HG02884 (cell line): ENCODE measurements around the gene AKR1C2.
"Not testable (repeated sequence)": the region's sequence is repeated elsewhere in the genome, so short reads cannot be mapped to it uniquely, and the experiment has no call there.

Experiments
- ATAC-seq: cut with Tn5 transposase; IDR thresholded peaks from one replicate; pipeline ENCODE4 v1.9.1; 2021; ENCODE audit warnings: mild to moderate bottlenecking, moderate library complexity; ENCODE audit not compliant: unreplicated experiment

Gene AKR1C2

GRCh38 chr10:4962876-4963814 lies 40.5 kb downstream of the AKR1C2 start, which contains the start of gene AKR1C1:
Gene AKR1C1 (plus strand): TSS chr10:4963415. CDS start chr10:4963445, 30 bp downstream.
- not testable (repeated sequence) for ATAC-seq

- not testable (repeated sequence) for ATAC-seq
These were observed 41.3 kb downstream of the AKR1C2 start for GRCh38 chr10:4962308-4962707.

GRCh38 chr10:4961558-4961957 lies 42.1 kb downstream of the AKR1C2 start:
- not testable (repeated sequence) for ATAC-seq

GRCh38 chr10:4956955-4957645 lies 46.6 kb downstream of the AKR1C2 start:
- ATAC-seq = not testable (repeated sequence)

GRCh38 chr10:4956088-4956487 lies 47.6 kb downstream of the AKR1C2 start:
- ATAC-seq = not testable (repeated sequence)

- ATAC-seq = no peak
These were observed 50.3 kb downstream of the AKR1C2 start for GRCh38 chr10:4953405-4953804.

- ATAC-seq = not testable (repeated sequence)
These were observed 52.0 kb downstream of the AKR1C2 start for GRCh38 chr10:4951512-4952162.

GRCh38 chr10:4947635-4948596 lies 55.7 kb downstream of the AKR1C2 start:
- ATAC-seq = no peak

GRCh38 chr10:4947039-4947634 lies 56.5 kb downstream of the AKR1C2 start:
- ATAC-seq = no peak

GRCh38 chr10:4945766-4946717 lies 57.6 kb downstream of the AKR1C2 start:
- ATAC-seq = no peak

- ATAC-seq = no peak
These were observed 58.8 kb downstream of the AKR1C2 start for GRCh38 chr10:4944841-4945240.

GRCh38 chr10:4943821-4944220 lies 59.8 kb downstream of the AKR1C2 start:
- no peak for ATAC-seq

- not testable (repeated sequence) for ATAC-seq
These were observed 60.2 kb downstream of the AKR1C2 start for GRCh38 chr10:4943416-4943815.

GRCh38 chr10:4942931-4943330 lies 60.7 kb downstream of the AKR1C2 start:
- not testable (repeated sequence) for ATAC-seq

- ATAC-seq = no peak
These were observed 61.9 kb downstream of the AKR1C2 start for GRCh38 chr10:4941540-4942330.

GRCh38 chr10:4940909-4941308 lies 62.7 kb downstream of the AKR1C2 start:
- ATAC-seq = not testable (repeated sequence)

GRCh38 chr10:4940073-4940428 lies 63.6 kb downstream of the AKR1C2 start:
- ATAC-seq = not testable (repeated sequence)
